HepG2 (cell line): ENCODE results near the gene UMOD. TPM values are rescaled to one million over a fixed set of nuclear protein-coding genes. Genes with fewer than 3 reads are reported as not detected.

Experiments
- AKNA ChIP-seq: sonication (generic); formaldehyde crosslinking; IDR thresholded peaks from 2 replicates; pipeline ENCODE4 v1.4.0; 2020; ENCODE audit warnings: missing genetic modification reagents, borderline replicate concordance
- CBX1 ChIP-seq: IDR thresholded peaks from one replicate; pipeline ENCODE4 v1.6.1; 2016; ENCODE audit warnings: antibody characterized with exemption, low read depth
- E2F5 ChIP-seq: sonication (generic); formaldehyde crosslinking; conservative IDR thresholded peaks from 2 replicates; pipeline ENCODE4 v1.4.0; 2020; ENCODE audit warnings: missing genetic modification reagents
- EHMT2 ChIP-seq: fragments of 200-600 bp; sonication (generic); IDR thresholded peaks from 2 replicates; pipeline ENCODE4 v1.7.0; 2017; ENCODE audit warnings: antibody characterized with exemption, low read depth, low read length, borderline replicate concordance
- HNF4A ChIP-seq: sonication (generic); formaldehyde crosslinking; IDR thresholded peaks from 2 replicates; pipeline ENCODE4 v1.4.0; 2020; ENCODE audit warnings: missing genetic modification reagents
- MAFG ChIP-seq: sonication (generic); formaldehyde crosslinking; IDR thresholded peaks from 2 replicates; pipeline ENCODE4 v1.5.1; 2020; ENCODE audit warnings: mild to moderate bottlenecking, missing genetic modification reagents
- PTBP1 ChIP-seq: fragments of 200-400 bp; formaldehyde crosslinking; IDR thresholded peaks from 2 replicates; pipeline ENCODE4 v1.6.1; 2018; ENCODE audit warnings: low read length, low read depth; ENCODE audit not compliant: poor library complexity, severe bottlenecking
- RXRA ChIP-seq: sonication (generic); formaldehyde crosslinking; IDR thresholded peaks from 2 replicates; pipeline ENCODE4 v1.5.1; 2020; ENCODE audit warnings: missing genetic modification reagents
- SALL1 ChIP-seq: sonication (generic); formaldehyde crosslinking; IDR thresholded peaks from 2 replicates; pipeline ENCODE4 v1.8.0; 2022; ENCODE audit warnings: mild to moderate bottlenecking, missing genetic modification reagents
- SMAD3 ChIP-seq: sonication (generic); formaldehyde crosslinking; IDR thresholded peaks from 2 replicates; pipeline ENCODE4 v1.4.0; 2020; ENCODE audit warnings: missing genetic modification reagents
- SMC3 ChIP-seq: IDR thresholded peaks from 2 replicates; pipeline ENCODE4 v1.6.1; 2011; ENCODE audit warnings: low read length, improper control_type of control experiment
- TBP ChIP-seq: sonication (generic); formaldehyde crosslinking; IDR thresholded peaks from 2 replicates; pipeline ENCODE4 v1.5.0; 2020; ENCODE audit warnings: missing genetic modification reagents
- TRIM24 ChIP-seq: sonication (generic); formaldehyde crosslinking; IDR thresholded peaks from 2 replicates; pipeline ENCODE4 v1.8.0; 2022; ENCODE audit warnings: mild to moderate bottlenecking, missing genetic modification reagents
- ZBTB20 ChIP-seq: sonication (generic); formaldehyde crosslinking; IDR thresholded peaks from 2 replicates; pipeline ENCODE4 v1.8.1; 2023; ENCODE audit warnings: missing genetic modification reagents, low read depth, mild to moderate bottlenecking, borderline replicate concordance
- ZNF326 ChIP-seq: sonication (generic); formaldehyde crosslinking; IDR thresholded peaks from 2 replicates; pipeline ENCODE4 v1.4.0; 2020; ENCODE audit warnings: missing genetic modification reagents, borderline replicate concordance
- ZNF333 ChIP-seq: sonication (generic); formaldehyde crosslinking; IDR thresholded peaks from 2 replicates; pipeline ENCODE4 v1.4.0; 2020; ENCODE audit warnings: mild to moderate bottlenecking, missing genetic modification reagents, borderline replicate concordance
- ZNF343 ChIP-seq: sonication (generic); formaldehyde crosslinking; IDR thresholded peaks from 2 replicates; pipeline ENCODE4 v1.4.0; 2020; ENCODE audit warnings: mild to moderate bottlenecking, missing genetic modification reagents
- ZNF501 ChIP-seq: sonication (generic); formaldehyde crosslinking; IDR thresholded peaks from 2 replicates; pipeline ENCODE4 v1.5.1; 2020; ENCODE audit warnings: mild to moderate bottlenecking, moderate library complexity, missing genetic modification reagents
- ZNF598 ChIP-seq: sonication (generic); formaldehyde crosslinking; IDR thresholded peaks from 2 replicates; pipeline ENCODE4 v1.5.1; 2020; ENCODE audit warnings: mild to moderate bottlenecking, missing genetic modification reagents, borderline replicate concordance
- ZNF629 ChIP-seq: sonication (generic); formaldehyde crosslinking; conservative IDR thresholded peaks from 2 replicates; pipeline ENCODE4 v1.5.0; 2020; ENCODE audit warnings: missing genetic modification reagents
- ZNF691 ChIP-seq: sonication (generic); formaldehyde crosslinking; IDR thresholded peaks from 2 replicates; pipeline ENCODE4 v1.4.0; 2020; ENCODE audit warnings: missing genetic modification reagents, low read depth, mild to moderate bottlenecking, borderline replicate concordance
- polyA plus RNA-seq, 8 experiments: library from polyadenylated mRNA; depleted of rRNA in 3 of 8; stranded (reverse) in 7 of 8; unstranded in 1 of 8; fragments of >200 nt; fragmentation: Illumina TruSeq in 4 of 8; extraction: Trizol in 4 of 8; gene quantifications; 2 replicates each; pipeline versions ENCODE4 v1.2.1 to v1.2.3, GENCODE V29; 2011 to 2016; ENCODE audit warnings: low read depth in 4 of 8, missing spikeins in 1 of 8, mixed read lengths in 1 of 8; ENCODE audit not compliant: insufficient read depth in 1 of 8
- total RNA-seq, 5 experiments: library from RNA; depleted of rRNA; stranded (reverse); fragments of >200 nt; fragmentation: Illumina TruSeq; extraction: Trizol; gene quantifications; 2 replicates each; pipeline ENCODE4 v1.2.3, GENCODE V29; 2016; ENCODE audit warnings: low read depth in 1 of 5
- TF ChIP-seq, protein P1 (sequence below): sonication (generic); formaldehyde crosslinking; conservative IDR thresholded peaks from 2 replicates; pipeline ENCODE4 v1.4.0; 2020; ENCODE audit warnings: missing genetic modification reagents

Gene UMOD
- total and polyA plus RNA-seq, 2 of the 13 experiments (the other 11 are each of a cell fraction or from before 2014, with no cell fraction given) = not detected

- TF ChIP-seq E2F5 (CRISPR knock-in tag) (peak; percentile 19; the same call in 1 of the 2 replicates), PTBP1 (no peak), AKNA (CRISPR knock-in tag) (no peak), TRIM24 (CRISPR knock-in tag) (no peak), HNF4A (CRISPR knock-in tag) (peak; percentile 52; the same call in 1 of the 2 replicates), ZNF343 (CRISPR knock-in tag) (no peak), ZNF691 (CRISPR knock-in tag) (peak; percentile 70; the same call in 1 of the 2 replicates), SALL1 (CRISPR knock-in tag) (peak; percentile 55), ZBTB20 (CRISPR knock-in tag) (0 out of 2 replicates have a peak, but pooled peaks have one; percentile 15), TBP (no peak), SMAD3 (CRISPR knock-in tag) (0 out of 2 replicates have a peak, but pooled peaks have one; percentile 33), ZNF598 (CRISPR knock-in tag) (0 out of 2 replicates have a peak, but pooled peaks have one; percentile 41), EHMT2 (no peak), ZNF629 (no peak), RXRA (0 out of 2 replicates have a peak, but pooled peaks have one; percentile 40), ZNF333 (no peak), ZNF326 (CRISPR knock-in tag) (no peak), SMC3 (peak; percentile 97), MAFG (CRISPR knock-in tag) (no peak), CBX1 (no peak), ZNF501 (CRISPR knock-in tag) (peak; percentile 61; the same call in 1 of the 2 replicates)
- TF ChIP-seq, protein P1, sequence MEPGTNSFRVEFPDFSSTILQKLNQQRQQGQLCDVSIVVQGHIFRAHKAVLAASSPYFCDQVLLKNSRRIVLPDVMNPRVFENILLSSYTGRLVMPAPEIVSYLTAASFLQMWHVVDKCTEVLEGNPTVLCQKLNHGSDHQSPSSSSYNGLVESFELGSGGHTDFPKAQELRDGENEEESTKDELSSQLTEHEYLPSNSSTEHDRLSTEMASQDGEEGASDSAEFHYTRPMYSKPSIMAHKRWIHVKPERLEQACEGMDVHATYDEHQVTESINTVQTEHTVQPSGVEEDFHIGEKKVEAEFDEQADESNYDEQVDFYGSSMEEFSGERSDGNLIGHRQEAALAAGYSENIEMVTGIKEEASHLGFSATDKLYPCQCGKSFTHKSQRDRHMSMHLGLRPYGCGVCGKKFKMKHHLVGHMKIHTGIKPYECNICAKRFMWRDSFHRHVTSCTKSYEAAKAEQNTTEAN (CRISPR knock-in tag) = no peak
Measured at GRCh38 chr16:20300312-20301097, 52.0 kb downstream of the UMOD start (continued).
